Measurements from ENCODE around the gene FARP2.

Gene FARP2

GRCh38 chr2:241357531-241357930, 1.4 kb downstream of the FARP2 start:
- TF ChIP-seq YY1 (IDR thresholded peaks at IDR 0.05; ENCODE audit: insufficient read depth, insufficient read length) (no peak), ZNF274 (IDR thresholded peaks at IDR 0.05; ENCODE audit: low read depth, low read length) (no peak), SUZ12 (IDR thresholded peaks at IDR 0.05; ENCODE audit: extremely low read depth, insufficient read depth, insufficient read length) (no peak)

DNA sequence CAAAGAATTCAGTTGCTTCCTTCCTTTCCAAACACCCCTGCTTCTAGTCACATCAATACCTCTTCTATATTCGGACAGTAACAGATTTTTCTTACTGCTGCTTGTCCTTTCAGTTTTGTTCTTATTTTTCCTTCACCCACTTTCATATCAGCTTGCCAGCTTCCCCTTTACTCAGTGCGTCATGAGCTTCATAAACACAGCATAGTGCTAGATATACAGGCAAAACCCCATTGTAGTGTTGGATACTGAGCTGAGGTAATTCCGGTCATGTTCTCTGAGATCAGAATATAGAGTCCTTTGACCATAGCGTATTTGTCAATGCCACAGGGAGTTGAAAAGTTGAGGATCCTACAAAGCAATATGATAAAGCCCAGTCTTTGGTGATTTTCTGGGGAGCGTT, 2.4 kb downstream of the FARP2 start:
- no peak for TF ChIP-seq YY1 (IDR thresholded peaks at IDR 0.05; ENCODE audit: insufficient read depth, insufficient read length)
- no peak for TF ChIP-seq ZNF274 (IDR thresholded peaks at IDR 0.05; ENCODE audit: low read depth, low read length)
- no peak for TF ChIP-seq SUZ12 (IDR thresholded peaks at IDR 0.05; ENCODE audit: extremely low read depth, insufficient read depth, insufficient read length)
- H3K9me3 ChIP-seq (ENCODE audit: insufficient read depth, low read length) = no peaks in the 10 kb centered on the region

More at GRCh38 chr2:241357531-241357930, 1.4 kb downstream of the FARP2 start:
- no peak for DNase-seq (ENCODE audit: low read depth, low spot score)
- no peak overlapping the region for H3K4me3 ChIP-seq (ENCODE audit: insufficient read length, low read depth)
- no peaks in the 10 kb centered on the region for H3K27me3 ChIP-seq (ENCODE audit: insufficient read depth, insufficient read length)
- H3K36me3 ChIP-seq (ENCODE audit: insufficient read depth, insufficient read length, low read length) = peaks cover 20% of the 10 kb centered on the region
- H3K9ac ChIP-seq (ENCODE audit: insufficient read length, low read depth) = no peak overlapping the region
- peaks cover 9% of the 10 kb centered on the region for H3K4me1 ChIP-seq (ENCODE audit: insufficient read depth, insufficient read length)
- no peaks in the 10 kb centered on the region for H3K9me3 ChIP-seq (ENCODE audit: insufficient read depth, low read length)

GRCh38 chr2:241359481-241360045, 3.5 kb downstream of the FARP2 start:
- TF ChIP-seq SUZ12 (IDR thresholded peaks at IDR 0.05; ENCODE audit: extremely low read depth, insufficient read depth, insufficient read length) = no peak
- TF ChIP-seq YY1 (IDR thresholded peaks at IDR 0.05; ENCODE audit: insufficient read depth, insufficient read length) = no peak
- no peak for TF ChIP-seq ZNF274 (IDR thresholded peaks at IDR 0.05; ENCODE audit: low read depth, low read length)
- no peaks in the 10 kb centered on the region for H3K9me3 ChIP-seq (ENCODE audit: insufficient read depth, low read length)
- peaks cover 9% of the 10 kb centered on the region for H3K4me1 ChIP-seq (ENCODE audit: insufficient read depth, insufficient read length)
- H3K9ac ChIP-seq (ENCODE audit: insufficient read length, low read depth) = no peak overlapping the region
- H3K36me3 ChIP-seq (ENCODE audit: insufficient read depth, insufficient read length, low read length) = peaks cover 7% of the 10 kb centered on the region
- no peak overlapping the region for H3K4me3 ChIP-seq (ENCODE audit: insufficient read length, low read depth)
- H3K27me3 ChIP-seq (ENCODE audit: insufficient read depth, insufficient read length) = no peaks in the 10 kb centered on the region
- DNase-seq (ENCODE audit: low read depth, low spot score) = no peak

More for the DNA sequence above, 2.4 kb downstream of the FARP2 start:
- Histone ChIP-seq H3K36me3 (ENCODE audit: insufficient read depth, insufficient read length, low read length) (peaks cover 12% of the 10 kb centered on the region), H3K27me3 (ENCODE audit: insufficient read depth, insufficient read length) (no peaks in the 10 kb centered on the region), H3K9ac (ENCODE audit: insufficient read length, low read depth) (no peak overlapping the region), H3K4me1 (ENCODE audit: insufficient read depth, insufficient read length) (peaks cover 9% of the 10 kb centered on the region), H3K4me3 (ENCODE audit: insufficient read length, low read depth) (no peak overlapping the region)
- no peak for DNase-seq (ENCODE audit: low read depth, low spot score)

GRCh38 chr2:241363426-241363825, 7.3 kb downstream of the FARP2 start:
- H3K36me3 ChIP-seq (ENCODE audit: insufficient read depth, insufficient read length, low read length) = peaks cover 9% of the 10 kb centered on the region
- peaks cover 6% of the 10 kb centered on the region for H3K4me1 ChIP-seq (ENCODE audit: insufficient read depth, insufficient read length)
- TF ChIP-seq YY1 (IDR thresholded peaks at IDR 0.05; ENCODE audit: insufficient read depth, insufficient read length) (no peak), SUZ12 (IDR thresholded peaks at IDR 0.05; ENCODE audit: extremely low read depth, insufficient read depth, insufficient read length) (no peak), ZNF274 (IDR thresholded peaks at IDR 0.05; ENCODE audit: low read depth, low read length) (no peak)
- H3K9ac ChIP-seq (ENCODE audit: insufficient read length, low read depth) = no peak overlapping the region
- H3K27me3 ChIP-seq (ENCODE audit: insufficient read depth, insufficient read length) = no peaks in the 10 kb centered on the region
- H3K9me3 ChIP-seq (ENCODE audit: insufficient read depth, low read length) = no peaks in the 10 kb centered on the region
- no peak overlapping the region for H3K4me3 ChIP-seq (ENCODE audit: insufficient read length, low read depth)
- DNase-seq (ENCODE audit: low read depth, low spot score) = no peak

GRCh38 chr2:241364781-241365180, 8.7 kb downstream of the FARP2 start:
- Histone ChIP-seq H3K27me3 (ENCODE audit: insufficient read depth, insufficient read length) (no peaks in the 10 kb centered on the region), H3K9ac (ENCODE audit: insufficient read length, low read depth) (no peak overlapping the region), H3K9me3 (ENCODE audit: insufficient read depth, low read length) (no peaks in the 10 kb centered on the region), H3K4me3 (ENCODE audit: insufficient read length, low read depth) (no peak overlapping the region), H3K4me1 (ENCODE audit: insufficient read depth, insufficient read length) (peaks cover 4% of the 10 kb centered on the region), H3K36me3 (ENCODE audit: insufficient read depth, insufficient read length, low read length) (peaks cover 9% of the 10 kb centered on the region)
- TF ChIP-seq SUZ12 (IDR thresholded peaks at IDR 0.05; ENCODE audit: extremely low read depth, insufficient read depth, insufficient read length) = no peak
- no peak for TF ChIP-seq YY1 (IDR thresholded peaks at IDR 0.05; ENCODE audit: insufficient read depth, insufficient read length)
- TF ChIP-seq ZNF274 (IDR thresholded peaks at IDR 0.05; ENCODE audit: low read depth, low read length) = no peak
- no peak for DNase-seq (ENCODE audit: low read depth, low spot score)

DNA sequence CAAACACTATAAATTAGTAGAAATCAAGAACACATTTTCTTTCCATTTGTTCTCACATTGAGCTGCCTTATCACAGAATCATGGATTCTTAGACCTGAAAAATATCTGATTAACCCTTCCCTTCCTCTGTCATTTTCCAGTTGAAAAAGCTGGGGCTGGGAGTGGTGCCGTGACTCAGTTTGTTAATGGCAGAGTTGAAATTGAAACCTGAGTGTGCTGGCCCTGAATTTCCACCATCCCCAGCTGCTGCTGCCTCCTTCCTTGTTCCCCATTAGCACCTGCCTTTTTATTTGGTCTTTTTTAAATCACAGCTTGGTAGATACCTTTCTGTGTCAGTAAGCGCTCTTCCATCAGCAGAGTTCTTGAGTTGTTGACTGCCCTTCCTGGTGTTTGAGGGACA, 10.6 kb downstream of the FARP2 start:
- DNase-seq (ENCODE audit: low read depth, low spot score) = no peak
- H3K4me3 ChIP-seq (ENCODE audit: insufficient read length, low read depth) = no peak overlapping the region
- no peaks in the 10 kb centered on the region for H3K9me3 ChIP-seq (ENCODE audit: insufficient read depth, low read length)
- no peak overlapping the region for H3K9ac ChIP-seq (ENCODE audit: insufficient read length, low read depth)
- H3K36me3 ChIP-seq (ENCODE audit: insufficient read depth, insufficient read length, low read length) = peaks cover 14% of the 10 kb centered on the region
- no peaks in the 10 kb centered on the region for H3K27me3 ChIP-seq (ENCODE audit: insufficient read depth, insufficient read length)
- TF ChIP-seq YY1 (IDR thresholded peaks at IDR 0.05; ENCODE audit: insufficient read depth, insufficient read length) = no peak
- TF ChIP-seq SUZ12 (IDR thresholded peaks at IDR 0.05; ENCODE audit: extremely low read depth, insufficient read depth, insufficient read length) = no peak
- TF ChIP-seq ZNF274 (IDR thresholded peaks at IDR 0.05; ENCODE audit: low read depth, low read length) = no peak
- H3K4me1 ChIP-seq (ENCODE audit: insufficient read depth, insufficient read length) = no peaks in the 10 kb centered on the region

GRCh38 chr2:241368643-241369042, 12.6 kb downstream of the FARP2 start:
- H3K9me3 ChIP-seq (ENCODE audit: insufficient read depth, low read length) = no peaks in the 10 kb centered on the region
- H3K4me3 ChIP-seq (ENCODE audit: insufficient read length, low read depth) = no peak overlapping the region
- H3K9ac ChIP-seq (ENCODE audit: insufficient read length, low read depth) = no peak overlapping the region
- TF ChIP-seq YY1 (IDR thresholded peaks at IDR 0.05; ENCODE audit: insufficient read depth, insufficient read length) = no peak
- TF ChIP-seq ZNF274 (IDR thresholded peaks at IDR 0.05; ENCODE audit: low read depth, low read length) = no peak
- TF ChIP-seq SUZ12 (IDR thresholded peaks at IDR 0.05; ENCODE audit: extremely low read depth, insufficient read depth, insufficient read length) = no peak
- H3K36me3 ChIP-seq (ENCODE audit: insufficient read depth, insufficient read length, low read length) = peaks cover 17% of the 10 kb centered on the region
- DNase-seq (ENCODE audit: low read depth, low spot score) = no peak
- no peaks in the 10 kb centered on the region for H3K27me3 ChIP-seq (ENCODE audit: insufficient read depth, insufficient read length)
- no peaks in the 10 kb centered on the region for H3K4me1 ChIP-seq (ENCODE audit: insufficient read depth, insufficient read length)

Measured in NT2/D1 (cell line).